Neuronal stem cell (in vitro differentiated cells): Measurements from ENCODE around the gene HERPUD2.

ENCODE experiments used
- DNase-seq: peaks from one replicate; pipeline ENCODE4 v3.0.0-alpha.2; 2013; ENCODE audit warnings: low spot score
- H2AFZ ChIP-seq: one replicate; pipeline ENCODE4 v1.6.1; 2013; ENCODE audit warnings: mild to moderate bottlenecking, low read length, inconsistent platforms
- H2AK5ac ChIP-seq: 2 replicates; pipeline ENCODE4 v1.6.1; 2013; ENCODE audit warnings: low read depth, mild to moderate bottlenecking, inconsistent platforms, low read length, moderate library complexity, mixed read lengths
- H2BK120ac ChIP-seq: 2 replicates; pipeline ENCODE4 v1.6.1; 2013; ENCODE audit warnings: low read depth, mild to moderate bottlenecking, inconsistent platforms, low read length, moderate library complexity, mixed read lengths
- H2BK12ac ChIP-seq: one replicate; pipeline ENCODE4 v1.6.1; 2013; ENCODE audit warnings: low read length, inconsistent platforms
- H2BK15ac ChIP-seq: 2 replicates; pipeline ENCODE4 v1.6.1; 2013; ENCODE audit warnings: mild to moderate bottlenecking, low read length, inconsistent platforms, mixed read lengths
- H2BK5ac ChIP-seq: one replicate; pipeline ENCODE4 v1.6.1; 2013; ENCODE audit warnings: inconsistent platforms, mild to moderate bottlenecking, low read length, moderate library complexity
- H3K14ac ChIP-seq: one replicate; pipeline ENCODE4 v1.6.1; 2013; ENCODE audit warnings: low read length, inconsistent platforms
- H3K18ac ChIP-seq: 2 replicates; pipeline ENCODE4 v1.6.1; 2013; ENCODE audit warnings: low read length, inconsistent platforms
- H3K23ac ChIP-seq: 2 replicates; pipeline ENCODE4 v1.6.1; 2013; ENCODE audit warnings: low read depth, mild to moderate bottlenecking, mixed read lengths, low read length, inconsistent platforms; ENCODE audit not compliant: poor library complexity
- H3K27ac ChIP-seq: replicated peaks from 3 replicates; pipeline ENCODE4 v1.5.1; 2013; ENCODE audit warnings: low read length, inconsistent platforms
- H3K27me3 ChIP-seq, 3 experiments: 2 replicates each; pipeline ENCODE4 v1.6.1; 2013; ENCODE audit warnings: low read length in 3 of 3, mild to moderate bottlenecking in 2 of 3, inconsistent platforms in 1 of 3, low read depth in 1 of 3, mixed read lengths in 1 of 3, moderate library complexity in 1 of 3; ENCODE audit not compliant: control insufficient read depth in 3 of 3, insufficient read depth in 3 of 3
- H3K36me3 ChIP-seq, 2 donors: replicated peaks in 1 of 2; 2 replicates each; pipeline ENCODE4 v1.6.1; 2013; ENCODE audit warnings: low read length in 2 of 2; ENCODE audit not compliant: control insufficient read depth in 2 of 2, insufficient read depth in 2 of 2
- H3K4ac ChIP-seq: 2 replicates; pipeline ENCODE4 v1.6.1; 2013; ENCODE audit warnings: inconsistent platforms, mild to moderate bottlenecking, low read length, moderate library complexity
- H3K4me1 ChIP-seq, 2 donors: 1 replicate in 1 of 2; 2 replicates in 1 of 2; pipeline ENCODE4 v1.6.1; 2013; ENCODE audit warnings: low read length in 2 of 2, low read depth in 1 of 2; ENCODE audit not compliant: control insufficient read depth in 2 of 2, insufficient read depth in 1 of 2
- H3K4me2 ChIP-seq: one replicate; pipeline ENCODE4 v1.6.1; 2013; ENCODE audit warnings: mild to moderate bottlenecking, low read length, inconsistent platforms; ENCODE audit not compliant: insufficient read depth, poor library complexity, severe bottlenecking
- H3K4me3 ChIP-seq, 2 donors: 2 replicates each; pipeline ENCODE4 v1.5.1; 2013; ENCODE audit warnings: low read length in 2 of 2, mild to moderate bottlenecking in 2 of 2, inconsistent platforms in 1 of 2, moderate library complexity in 1 of 2
- H3K79me1 ChIP-seq: one replicate; pipeline ENCODE4 v1.6.1; 2013; ENCODE audit warnings: low read depth, mild to moderate bottlenecking, inconsistent platforms, low read length, moderate library complexity
- H3K9ac ChIP-seq: one replicate; pipeline ENCODE4 v1.6.1; 2013; ENCODE audit warnings: mild to moderate bottlenecking, low read depth, low read length, inconsistent platforms; ENCODE audit not compliant: poor library complexity
- H3K9me3 ChIP-seq, 2 donors: replicated peaks in 1 of 2; 2 replicates each; pipeline versions ENCODE3 to v1.6.1; 2013; ENCODE audit warnings: low read length in 2 of 2, mild to moderate bottlenecking in 2 of 2, inconsistent platforms in 1 of 2, low read depth in 1 of 2, mixed read lengths in 1 of 2, moderate library complexity in 1 of 2; ENCODE audit not compliant: control insufficient read depth in 2 of 2, insufficient read depth in 1 of 2
- H4K8ac ChIP-seq: one replicate; pipeline ENCODE4 v1.6.1; 2013; ENCODE audit warnings: low read depth, mild to moderate bottlenecking, inconsistent platforms, low read length, moderate library complexity
- H4K91ac ChIP-seq: one replicate; pipeline ENCODE4 v1.6.1; 2013; ENCODE audit warnings: low read length, low read depth, mild to moderate bottlenecking, inconsistent platforms; ENCODE audit not compliant: poor library complexity
- WGBS, 2 donors: extraction: QIAGEN DNeasy Blood & Tissue Kit; methylation state at CpG; one replicate each; pipeline ENCODE4 v1.1.7; 2013; ENCODE audit warnings: missing lambda C conversion rate in 2 of 2, mixed read lengths in 1 of 2; ENCODE audit not compliant: insufficient read length in 2 of 2, insufficient replicate concordance in 1 of 2; ENCODE audit errors: extremely low coverage in 2 of 2; 5-methylcytosine and 5-hydroxymethylcytosine counted together

Gene HERPUD2

DNA sequence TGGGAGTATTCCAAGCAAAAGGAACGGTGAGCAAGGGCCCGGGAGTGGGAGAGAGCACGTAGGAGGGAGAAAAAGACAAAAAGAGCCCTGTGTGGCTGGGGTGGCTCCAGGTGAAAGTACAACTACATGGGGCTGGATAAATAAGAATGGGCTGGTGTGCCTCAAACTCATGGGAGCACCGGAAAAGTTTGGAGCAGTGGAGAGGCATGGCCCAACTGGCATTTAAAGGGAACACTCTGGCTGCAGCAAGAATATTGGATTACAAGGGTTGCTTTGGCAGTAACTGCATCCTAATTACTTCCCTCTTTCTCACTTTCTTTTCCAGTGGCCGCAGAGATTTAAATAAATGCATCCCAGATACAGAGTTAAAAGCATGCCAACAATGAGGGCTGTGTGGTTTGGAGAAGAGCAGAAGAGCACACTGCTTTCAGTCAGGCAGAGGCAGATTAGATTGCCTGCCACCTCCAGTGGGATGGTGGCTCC, 39.1 kb upstream of the HERPUD2 start:
- peaks cover 0 to 4% of the 10 kb centered on the region in 2 donors for H3K4me1 ChIP-seq
- H2BK15ac ChIP-seq = no peak overlapping the region
- peak overlapping the region; percentile 35 for H3K18ac ChIP-seq
- H3K4me3 ChIP-seq = no peak overlapping the region
- no peak overlapping the region for H2BK120ac ChIP-seq
- H2AFZ ChIP-seq = peak overlapping the region; percentile 4
- no peaks in the 10 kb centered on the region for H3K27me3 ChIP-seq
- WGBS, 2 donors = no CpG with 5 or more reads among the region's 5 CpGs
- no peak overlapping the region for H3K4me2 ChIP-seq
- H3K14ac ChIP-seq = no peak overlapping the region
- H3K36me3 ChIP-seq = peaks cover 0 to 2% of the 10 kb centered on the region in 2 donors
- DNase-seq = no peak
- H3K79me1 ChIP-seq = no peaks in the 10 kb centered on the region
- H3K23ac ChIP-seq = no peak overlapping the region
- H3K4ac ChIP-seq = no peak overlapping the region
- H2AK5ac ChIP-seq = no peak overlapping the region
- H3K27ac ChIP-seq = no peak overlapping the region
- H2BK12ac ChIP-seq = no peak overlapping the region
- H3K9ac ChIP-seq = no peak overlapping the region
- H4K91ac ChIP-seq = no peak overlapping the region
- no peaks in the 10 kb centered on the region for H3K9me3 ChIP-seq
- H4K8ac ChIP-seq = no peak overlapping the region
- no peak overlapping the region for H2BK5ac ChIP-seq

DNA sequence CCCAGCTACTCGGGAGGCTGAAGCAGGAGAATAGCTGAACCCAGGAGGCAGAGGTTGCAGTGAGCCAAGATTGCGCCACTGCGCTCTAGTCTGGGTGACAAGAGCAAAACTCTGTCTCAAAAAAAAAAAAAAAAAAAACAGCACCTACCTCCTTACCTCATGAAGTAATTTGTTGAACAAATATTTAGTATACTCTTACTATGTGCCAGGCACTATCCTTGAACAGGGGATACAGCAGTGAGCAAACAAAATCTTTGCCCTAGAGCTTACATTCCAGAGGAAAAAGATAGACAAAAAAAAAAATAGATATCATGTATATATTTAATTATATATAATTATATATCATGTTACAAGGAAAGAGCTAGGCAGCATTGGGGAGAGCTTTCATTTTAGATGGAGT, 36.4 kb upstream of the HERPUD2 start:
- no peak overlapping the region for H3K4me3 ChIP-seq
- no peak overlapping the region for H3K27ac ChIP-seq
- H3K4me2 ChIP-seq = no peak overlapping the region
- no peaks in the 10 kb centered on the region for H3K9me3 ChIP-seq
- WGBS, 2 donors = no CpG with 5 or more reads among the region's 3 CpGs
- no peak overlapping the region for H3K14ac ChIP-seq
- no peaks in the 10 kb centered on the region for H3K27me3 ChIP-seq
- no peaks in the 10 kb centered on the region for H3K79me1 ChIP-seq
- no peak overlapping the region for H2BK5ac ChIP-seq
- peaks cover 0 to 2% of the 10 kb centered on the region in 2 donors for H3K36me3 ChIP-seq
- H2BK12ac ChIP-seq = no peak overlapping the region
- no peak overlapping the region for H4K91ac ChIP-seq
- no peak overlapping the region for H3K4ac ChIP-seq
- H2AK5ac ChIP-seq = no peak overlapping the region
- no peak overlapping the region for H2AFZ ChIP-seq
- no peak for DNase-seq
- no peak overlapping the region for H3K18ac ChIP-seq
- H3K9ac ChIP-seq = no peak overlapping the region
- peaks cover 0 to 6% of the 10 kb centered on the region in 2 donors for H3K4me1 ChIP-seq
- no peak overlapping the region for H2BK120ac ChIP-seq
- H3K23ac ChIP-seq = no peak overlapping the region
- no peak overlapping the region for H4K8ac ChIP-seq
- H2BK15ac ChIP-seq = no peak overlapping the region

GRCh38 chr7:35729061-35729783, 34.3 kb upstream of the HERPUD2 start:
- Histone ChIP-seq H3K4me3 (no peak overlapping the region), H3K9ac (no peak overlapping the region), H3K79me1 (no peaks in the 10 kb centered on the region), H3K4ac (no peak overlapping the region), H3K27ac (no peak overlapping the region), H3K23ac (no peak overlapping the region), H4K91ac (no peak overlapping the region), H4K8ac (no peak overlapping the region), H2BK12ac (no peak overlapping the region), H2AK5ac (no peak overlapping the region), H2AFZ (no peak overlapping the region), H3K14ac (no peak overlapping the region), H2BK5ac (no peak overlapping the region), H3K4me2 (no peak overlapping the region), H2BK15ac (no peak overlapping the region), H3K36me3 (no peaks in the 10 kb centered on the region), H2BK120ac (no peak overlapping the region), H3K4me1 (peaks cover 0 to 4% of the 10 kb centered on the region in 2 donors), H3K9me3 (no peaks in the 10 kb centered on the region), H3K27me3 (no peaks in the 10 kb centered on the region), H3K18ac (no peak overlapping the region)
- no peak for DNase-seq
- WGBS, 2 donors = no CpG with 5 or more reads among the region's 3 CpGs

GRCh38 chr7:35728412-35729060, 33.6 kb upstream of the HERPUD2 start:
- Histone ChIP-seq H3K27ac (no peak overlapping the region), H3K23ac (no peak overlapping the region), H2BK5ac (no peak overlapping the region), H2BK12ac (no peak overlapping the region), H3K4me3 (no peak overlapping the region), H3K27me3 (no peaks in the 10 kb centered on the region), H3K9ac (no peak overlapping the region), H4K8ac (no peak overlapping the region), H3K36me3 (no peaks in the 10 kb centered on the region), H3K9me3 (no peaks in the 10 kb centered on the region), H3K79me1 (no peaks in the 10 kb centered on the region), H3K4ac (no peak overlapping the region), H2BK120ac (no peak overlapping the region), H2BK15ac (no peak overlapping the region), H4K91ac (no peak overlapping the region), H2AK5ac (no peak overlapping the region), H3K14ac (no peak overlapping the region), H3K4me2 (no peak overlapping the region), H2AFZ (no peak overlapping the region), H3K4me1 (peaks cover 0 to 2% of the 10 kb centered on the region in 2 donors), H3K18ac (no peak overlapping the region)
- DNase-seq = no peak
- WGBS, 2 donors = no CpG with 5 or more reads among the region's 1 CpG
